ENCODE data around the gene TMEM256.
"Not testable (repeated sequence)": the region's sequence is repeated elsewhere in the genome, so short reads cannot be mapped to it uniquely, and the experiment has no call there.

TMEM256 gene

DNA sequence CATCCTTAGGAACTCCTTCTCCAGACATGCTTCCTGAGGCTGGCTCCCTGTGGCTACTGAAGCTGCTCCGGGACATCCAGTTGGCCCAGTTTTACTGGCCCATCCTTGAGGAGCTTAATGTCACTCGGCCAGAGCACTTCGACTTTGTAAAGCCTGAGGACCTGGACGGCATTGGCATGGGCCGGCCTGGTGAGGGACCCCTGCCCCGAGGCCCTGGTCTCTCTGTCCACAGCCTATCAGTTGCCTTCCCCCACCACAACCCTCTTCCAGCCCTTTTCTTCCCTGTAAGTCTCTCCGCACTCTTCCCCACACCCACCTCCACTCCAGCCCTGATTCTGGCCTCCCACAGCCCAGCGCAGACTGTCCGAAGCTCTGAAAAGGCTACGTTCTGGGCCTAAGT, 21.0 kb downstream of the TMEM256 start:
- no peak for DNase-seq

- DNase-seq = no peak
Measured at GRCh38 chr17:7380855-7381683, 22.8 kb downstream of the TMEM256 start, which contains the start of gene TNK1. TNK1 (plus strand) TSS chr17:7381089; CDS start chr17:7382927, 1,838 bp downstream.

GRCh38 chr17:7380321-7380720, 23.6 kb downstream of the TMEM256 start:
- DNase-seq = no peak

GRCh38 chr17:7379134-7379533, 24.8 kb downstream of the TMEM256 start:
- DNase-seq = no peak

GRCh38 chr17:7374353-7374752, 29.5 kb downstream of the TMEM256 start:
- no peak for DNase-seq

DNA sequence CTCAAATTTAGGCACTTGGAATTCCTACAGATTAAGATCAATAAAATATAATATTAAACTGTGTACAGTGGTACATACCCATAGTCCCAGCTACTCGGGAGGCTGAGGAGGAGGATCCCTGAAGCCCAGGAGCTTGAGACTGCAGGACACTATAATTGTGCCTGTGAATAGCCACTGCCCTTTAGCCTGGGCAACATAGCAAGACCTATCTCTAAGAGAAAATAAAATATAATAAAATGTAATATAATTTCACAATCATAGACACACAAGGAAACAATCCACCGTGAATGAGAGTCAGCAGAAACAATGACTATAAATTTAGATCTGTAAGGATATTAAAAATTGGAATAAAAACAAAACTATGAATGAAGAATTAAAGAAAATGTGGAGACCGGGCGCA, 33.0 kb downstream of the TMEM256 start:
- DNase-seq = no peak

- DNase-seq = no peak
Measured at GRCh38 chr17:7369825-7370224, 34.1 kb downstream of the TMEM256 start.

DNA sequence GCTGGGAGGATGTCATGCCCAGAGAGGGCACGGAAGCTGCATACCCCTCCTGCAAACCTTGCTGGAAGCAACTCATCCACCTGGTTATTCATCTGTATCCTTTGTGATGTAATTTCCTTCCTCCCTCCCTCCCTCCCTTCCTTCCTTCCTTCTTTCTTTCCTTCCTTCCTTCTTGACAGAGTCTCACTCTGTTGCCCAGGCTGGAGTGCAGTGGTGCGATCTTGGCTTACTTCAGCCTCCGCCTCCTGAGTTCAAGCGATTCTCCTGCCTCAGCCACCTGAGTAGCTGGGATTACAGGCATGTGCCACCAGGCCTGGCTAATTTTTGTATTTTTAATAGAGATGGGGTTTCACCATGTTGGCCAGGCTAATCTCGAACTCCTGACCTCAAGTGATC, 35.3 kb downstream of the TMEM256 start:
- DNase-seq = not testable (repeated sequence)

- no peak for DNase-seq
Measured at GRCh38 chr17:7367918-7368598, 35.8 kb downstream of the TMEM256 start.

- no peak for DNase-seq
Measured at GRCh38 chr17:7367083-7367482, 36.8 kb downstream of the TMEM256 start.

GRCh38 chr17:7365963-7366362, 37.9 kb downstream of the TMEM256 start:
- not testable (repeated sequence) for DNase-seq

- no peak for DNase-seq
Measured at GRCh38 chr17:7363311-7363710, 40.6 kb downstream of the TMEM256 start.

DNA sequence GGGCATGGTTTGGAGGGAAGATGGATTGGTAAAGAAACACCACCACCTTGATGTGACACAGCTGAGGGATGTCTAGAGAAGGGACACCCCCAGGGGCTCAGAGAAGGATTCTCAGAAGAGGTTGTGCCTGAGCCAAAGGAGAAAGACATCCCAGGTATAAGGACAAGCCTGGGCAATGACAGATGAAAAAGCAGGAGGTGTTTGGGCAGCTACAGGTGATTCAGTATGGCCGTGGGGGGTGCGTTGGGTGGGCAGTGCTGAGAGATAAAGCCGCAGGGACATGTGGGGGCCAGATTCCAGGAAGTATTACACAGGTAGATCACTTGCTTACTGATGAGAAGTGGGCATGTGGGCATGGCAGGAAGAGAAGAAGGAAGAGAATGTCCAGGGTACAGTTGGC, 42.0 kb downstream of the TMEM256 start:
- no peak for DNase-seq

DNA sequence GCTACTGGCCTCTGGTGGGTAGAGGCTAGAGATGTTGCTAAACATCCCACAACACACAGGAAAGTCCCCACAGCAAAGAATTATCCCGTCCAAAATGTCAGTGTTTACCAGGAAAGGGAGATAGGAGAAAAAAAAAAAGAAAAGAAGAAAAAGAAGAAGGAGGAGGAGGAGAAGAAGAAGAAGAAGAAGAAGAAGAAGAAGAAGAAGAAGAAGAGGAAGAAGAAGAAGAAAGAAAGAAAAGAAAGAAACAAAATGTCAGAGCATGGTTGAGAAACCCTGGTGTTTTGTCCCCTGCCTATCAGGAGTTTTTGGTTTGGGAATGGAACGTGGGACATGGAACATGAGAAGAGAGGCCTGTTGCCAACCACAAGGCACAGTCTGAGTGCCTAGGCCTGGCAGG, 46.5 kb downstream of the TMEM256 start:
- no peak for DNase-seq

DNA sequence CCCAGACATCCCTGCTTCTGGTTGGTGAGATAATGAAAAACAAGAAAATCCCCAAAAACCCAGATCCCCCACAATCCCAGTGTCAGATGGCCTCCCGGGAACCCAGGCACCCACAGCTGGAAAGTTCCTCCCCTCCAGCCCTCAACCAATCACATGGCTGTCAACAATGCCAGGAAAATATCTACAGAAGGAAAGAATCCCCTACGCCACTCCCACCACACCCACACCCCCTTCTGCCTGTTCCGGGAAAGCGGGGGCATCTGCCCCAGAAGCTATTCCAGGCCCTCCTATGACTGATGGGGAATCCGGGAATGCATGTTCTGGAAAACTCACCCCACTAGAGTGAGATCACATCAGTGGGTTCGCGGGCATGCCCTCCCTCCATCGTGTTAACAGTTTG, 47.1 kb downstream of the TMEM256 start:
- no peak for DNase-seq

DNA sequence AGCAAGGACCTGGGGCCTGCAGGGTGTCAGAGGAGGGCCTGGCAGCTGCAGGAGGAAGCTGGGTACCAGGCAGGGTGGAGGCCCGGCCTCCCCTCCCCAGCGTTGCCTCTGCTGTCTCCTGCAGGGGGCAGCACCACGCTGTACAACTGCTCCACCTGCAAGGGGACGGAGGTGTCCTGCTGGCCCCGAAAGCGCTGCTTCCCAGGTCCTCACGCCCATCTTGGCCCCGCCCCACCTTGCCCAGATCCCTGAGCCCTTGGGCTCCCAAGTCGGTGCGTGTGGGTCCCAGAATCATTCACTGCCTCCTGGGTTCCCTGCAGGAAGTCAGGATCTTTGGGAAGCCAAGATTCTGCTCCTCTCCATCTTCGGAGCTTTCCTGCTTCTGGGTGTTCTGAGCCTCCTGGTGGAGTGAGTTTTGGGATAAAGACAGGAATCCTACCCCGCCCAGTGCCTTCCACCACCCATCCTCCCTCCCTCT, 47.8 kb downstream of the TMEM256 start:
- DNase-seq = peak; percentile 86

- no peak for DNase-seq
Measured at GRCh38 chr17:7355573-7355972, 48.3 kb downstream of the TMEM256 start.

DNA sequence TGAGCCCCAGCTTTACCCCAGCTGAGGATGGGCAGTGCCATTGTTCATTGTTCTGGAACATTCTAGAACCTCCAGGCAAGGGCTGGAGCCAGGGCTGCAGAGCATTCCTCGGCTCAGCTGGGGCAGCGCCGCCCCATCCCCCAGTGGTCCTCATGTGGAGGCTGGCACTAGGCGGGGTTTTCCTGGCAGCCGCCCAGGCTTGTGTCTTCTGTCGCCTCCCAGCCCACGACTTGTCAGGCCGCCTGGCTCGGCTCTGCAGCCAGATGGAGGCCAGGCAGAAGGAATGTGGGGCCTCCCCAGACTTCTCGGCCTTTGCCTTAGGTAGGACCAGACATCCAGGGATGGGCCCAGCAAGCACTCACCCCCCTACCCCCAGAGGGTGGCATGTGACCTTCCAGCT, 48.8 kb downstream of the TMEM256 start, which contains the start of gene TMEM95:
Gene TMEM95 (plus strand): TSS at position 104 of the 400 bp plus-strand sequence. CDS start 49 bp downstream, at position 153.
- DNase-seq = no peak

DNA sequence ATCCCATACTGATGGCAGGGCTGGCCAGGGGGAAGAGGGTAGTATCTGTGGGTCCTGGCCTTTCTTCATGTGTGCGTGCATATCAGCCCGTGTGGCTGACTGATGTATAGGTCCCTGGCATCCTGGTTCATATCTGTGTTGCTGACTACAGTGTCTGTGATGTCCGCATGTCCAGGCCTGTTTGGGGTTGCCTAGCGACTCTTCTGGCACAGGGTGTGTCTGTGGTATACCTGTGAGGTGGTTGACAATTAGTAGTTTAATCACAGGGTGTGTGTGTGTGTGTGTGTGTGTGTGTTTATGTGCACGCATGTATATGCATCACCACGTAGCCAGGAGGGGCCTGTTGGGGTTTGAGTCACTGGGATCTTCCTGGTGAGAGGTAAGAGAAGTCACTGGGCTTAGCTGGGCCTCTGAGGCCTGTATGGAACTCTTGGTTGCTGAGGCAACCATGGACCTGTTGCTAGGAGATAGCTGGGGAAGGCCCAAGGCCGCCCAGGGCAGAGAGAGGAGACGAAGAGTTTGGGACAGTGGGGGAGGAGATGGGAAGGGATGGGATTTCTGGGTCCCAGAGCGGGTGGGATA, 49.5 kb downstream of the TMEM256 start:
- no peak for DNase-seq
